Esophagus (tissue), 2 donors: ENCODE data around the gene HLCS. TPM values are rescaled to one million over a fixed set of nuclear protein-coding genes. Genes with fewer than 3 reads are reported as not detected.

Experiments used
- H3K27ac ChIP-seq, 2 donors: one replicate each; pipeline ENCODE4 v1.5.1; 2013; ENCODE audit warnings: low read depth in 2 of 2, mild to moderate bottlenecking in 2 of 2, inconsistent platforms in 1 of 2, low read length in 1 of 2, moderate library complexity in 1 of 2
- H3K27me3 ChIP-seq, 2 donors: one replicate each; pipeline ENCODE4 v1.6.1; 2013; ENCODE audit warnings: low read length in 2 of 2, control low read depth in 1 of 2, mild to moderate bottlenecking in 1 of 2; ENCODE audit not compliant: insufficient read depth in 2 of 2, control insufficient read depth in 1 of 2
- H3K36me3 ChIP-seq, 2 donors: one replicate each; pipeline ENCODE4 v1.6.1; 2013; ENCODE audit warnings: low read length in 1 of 2; ENCODE audit not compliant: control insufficient read depth in 2 of 2, insufficient read depth in 2 of 2
- H3K4me1 ChIP-seq, 2 donors: one replicate each; pipeline ENCODE4 v1.6.1; 2013; ENCODE audit warnings: low read length in 1 of 2; ENCODE audit not compliant: control insufficient read depth in 2 of 2, insufficient read depth in 2 of 2
- H3K4me3 ChIP-seq, 2 donors: one replicate each; pipeline ENCODE4 v1.5.1; 2013; ENCODE audit warnings: low read length in 2 of 2, mild to moderate bottlenecking in 2 of 2, low read depth in 1 of 2, moderate library complexity in 1 of 2
- H3K9me3 ChIP-seq, 2 donors: one replicate each; pipeline ENCODE4 v1.6.1; 2013; ENCODE audit warnings: mild to moderate bottlenecking in 2 of 2, low read depth in 1 of 2, low read length in 1 of 2, moderate library complexity in 1 of 2; ENCODE audit not compliant: control insufficient read depth in 2 of 2, insufficient read depth in 1 of 2
- WGBS, 2 donors: extraction: QIAGEN DNeasy Blood & Tissue Kit; methylation state at CpG; one replicate each; pipeline ENCODE4 v1.1.7; 2013; 5-methylcytosine and 5-hydroxymethylcytosine counted together
- polyA plus RNA-seq, 2 donors: library from polyadenylated mRNA; stranded (reverse); fragments of 200-250 nt; gene quantifications; one replicate each; pipeline ENCODE4 v1.2.3, GENCODE V29; 2013
- donor health status: healthy with polysubstance abuse.
- donor health status: Bipolar disorder and iron deficiency.

Gene HLCS
- polyA plus RNA-seq, 2 donors, result 3.9 to 4.8 TPM

GRCh38 chr21:36743008-36743407 is 223.5 kb downstream of the HLCS start:
- Histone ChIP-seq H3K9me3 (no peaks in the 10 kb centered on the region), H3K4me1 (no peaks in the 10 kb centered on the region), H3K4me3 (no peak overlapping the region), H3K36me3 (peaks cover 0 to 21% of the 10 kb centered on the region in 2 donors), H3K27me3 (no peaks in the 10 kb centered on the region), H3K27ac (no peak overlapping the region)
- 84 to 92% methylated on average over 7 of the region's 7 CpGs for WGBS, 2 donors

GRCh38 chr21:36741506-36741905 is 225.0 kb downstream of the HLCS start:
- Histone ChIP-seq H3K4me3 (no peak overlapping the region), H3K27me3 (no peaks in the 10 kb centered on the region), H3K27ac (no peak overlapping the region), H3K4me1 (no peaks in the 10 kb centered on the region), H3K36me3 (peaks cover 0 to 21% of the 10 kb centered on the region in 2 donors), H3K9me3 (no peaks in the 10 kb centered on the region)
- 79 to 81% methylated on average over 21 of the region's 21 CpGs for WGBS, 2 donors

GRCh38 chr21:36738489-36739126 is 227.9 kb downstream of the HLCS start:
- no peaks in the 10 kb centered on the region for H3K27me3 ChIP-seq
- H3K4me1 ChIP-seq, result no peaks in the 10 kb centered on the region
- H3K9me3 ChIP-seq, result no peaks in the 10 kb centered on the region
- no peak overlapping the region for H3K4me3 ChIP-seq
- 70 to 75% methylated on average over 12 of the region's 12 CpGs for WGBS, 2 donors
- peaks cover 0 to 23% of the 10 kb centered on the region in 2 donors for H3K36me3 ChIP-seq
- H3K27ac ChIP-seq, result no peak overlapping the region

- Histone ChIP-seq H3K4me3 (no peak overlapping the region), H3K36me3 (peaks cover 0 to 27% of the 10 kb centered on the region in 2 donors), H3K27me3 (no peaks in the 10 kb centered on the region), H3K4me1 (no peaks in the 10 kb centered on the region), H3K27ac (no peak overlapping the region), H3K9me3 (no peaks in the 10 kb centered on the region)
- WGBS, 2 donors, result 77 to 79% methylated on average over 15 of the region's 15 CpGs
These were observed 230.6 kb downstream of the HLCS start for GRCh38 chr21:36735724-36736320.

- no peaks in the 10 kb centered on the region for H3K27me3 ChIP-seq
- H3K36me3 ChIP-seq, result peaks cover 0 to 26% of the 10 kb centered on the region in 2 donors
- no peaks in the 10 kb centered on the region for H3K9me3 ChIP-seq
- H3K4me3 ChIP-seq, result no peak overlapping the region
- H3K27ac ChIP-seq, result no peak overlapping the region
- 69 to 73% methylated on average over 4 of the region's 4 CpGs for WGBS, 2 donors
- no peaks in the 10 kb centered on the region for H3K4me1 ChIP-seq
These were observed 231.3 kb downstream of the HLCS start for GRCh38 chr21:36735201-36735515.

- Histone ChIP-seq H3K36me3 (peaks cover 0 to 28% of the 10 kb centered on the region in 2 donors), H3K4me1 (no peaks in the 10 kb centered on the region), H3K27me3 (no peaks in the 10 kb centered on the region), H3K27ac (no peak overlapping the region), H3K9me3 (no peaks in the 10 kb centered on the region), H3K4me3 (no peak overlapping the region)
- WGBS, 2 donors, result 91 to 92% methylated on average over 9 of the region's 9 CpGs
These were observed 231.9 kb downstream of the HLCS start for GRCh38 chr21:36734367-36735200.

GRCh38 chr21:36733857-36734256 is 232.6 kb downstream of the HLCS start:
- Histone ChIP-seq H3K27ac (no peak overlapping the region), H3K4me1 (no peaks in the 10 kb centered on the region), H3K36me3 (peaks cover 0 to 28% of the 10 kb centered on the region in 2 donors), H3K4me3 (no peak overlapping the region), H3K27me3 (no peaks in the 10 kb centered on the region), H3K9me3 (no peaks in the 10 kb centered on the region)
- WGBS, 2 donors, result 89 to 94% methylated on average over 6 of the region's 6 CpGs

- H3K4me3 ChIP-seq, result no peak overlapping the region
- H3K27ac ChIP-seq, result no peak overlapping the region
- no peaks in the 10 kb centered on the region for H3K4me1 ChIP-seq
- H3K36me3 ChIP-seq, result peaks cover 0 to 32% of the 10 kb centered on the region in 2 donors
- WGBS, 2 donors, result 88 to 90% methylated on average over 7 of the region's 7 CpGs
- no peaks in the 10 kb centered on the region for H3K27me3 ChIP-seq
- H3K9me3 ChIP-seq, result no peaks in the 10 kb centered on the region
These were observed 233.7 kb downstream of the HLCS start for GRCh38 chr21:36732761-36733160.

GRCh38 chr21:36732217-36732616 is 234.3 kb downstream of the HLCS start:
- Histone ChIP-seq H3K27ac (no peak overlapping the region), H3K4me3 (no peak overlapping the region), H3K9me3 (no peaks in the 10 kb centered on the region), H3K27me3 (no peaks in the 10 kb centered on the region), H3K36me3 (peaks cover 0 to 32% of the 10 kb centered on the region in 2 donors), H3K4me1 (no peaks in the 10 kb centered on the region)
- WGBS, 2 donors, result 75 to 76% methylated on average over 14 of the region's 14 CpGs
